Measurements from ENCODE around the gene CCT6A. TPM values are rescaled to one million over a fixed set of nuclear protein-coding genes. Genes with fewer than 3 reads are reported as not detected.
"Not testable (repeated sequence)": the region's sequence is repeated elsewhere in the genome, so short reads cannot be mapped to it uniquely, and the experiment has no call there.

The CCT6A gene
- total RNA-seq, 1 donor from 2014 or later: 236 TPM

DNA sequence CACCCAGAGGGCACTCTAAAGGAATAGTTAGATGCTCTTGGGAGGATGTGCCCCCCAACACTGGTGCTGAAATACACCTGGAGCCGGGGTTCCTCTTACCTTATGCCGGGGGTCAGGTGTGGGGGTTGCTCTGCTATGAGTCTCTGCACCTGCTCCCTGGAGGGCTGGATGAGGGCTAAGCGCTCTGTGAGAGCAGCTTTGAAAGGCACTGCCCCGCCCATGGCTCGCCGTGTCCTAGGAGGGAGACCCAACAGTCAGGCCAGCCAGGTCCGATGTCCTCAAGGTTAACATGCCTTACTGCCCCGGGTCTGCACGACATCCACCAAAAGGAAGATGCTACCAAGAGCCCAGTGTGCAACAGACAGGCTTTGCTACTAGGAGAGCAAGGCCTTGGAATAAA is 32.1 kb upstream of the CCT6A start:
- no peaks in the 10 kb centered on the region for H3K36me3 ChIP-seq (ENCODE audit: control insufficient read depth, insufficient read depth, low read length)

DNA sequence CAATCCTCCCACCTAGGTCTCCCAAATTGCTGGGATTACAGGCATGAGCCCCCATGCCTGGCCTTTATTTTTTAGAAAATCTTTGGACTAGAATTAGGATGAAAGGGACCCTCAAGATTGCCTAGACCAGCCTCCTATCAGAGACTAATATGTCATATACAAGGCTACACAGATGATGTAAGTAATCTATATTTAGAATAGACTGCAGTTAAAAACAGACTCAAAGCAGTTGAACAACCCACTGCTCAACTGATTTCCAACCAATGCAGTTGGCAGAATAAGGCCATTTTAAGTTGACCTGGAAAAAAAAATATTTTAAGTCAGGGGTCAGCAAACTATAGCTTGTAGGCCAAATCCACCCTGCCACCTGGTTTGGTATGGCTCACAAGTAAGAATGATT is 28.1 kb upstream of the CCT6A start:
- Histone ChIP-seq H3K36me3 (ENCODE audit: control insufficient read depth, insufficient read depth, low read length) (no peaks in the 10 kb centered on the region), H3K4me3 (ENCODE audit: low read depth, low read length) (no peak overlapping the region), H3K27me3 (ENCODE audit: control insufficient read depth, insufficient read depth, low read length) (no peaks in the 10 kb centered on the region)
- DNase-seq (ENCODE audit: low read depth): no peak
- TF ChIP-seq, protein P1, sequence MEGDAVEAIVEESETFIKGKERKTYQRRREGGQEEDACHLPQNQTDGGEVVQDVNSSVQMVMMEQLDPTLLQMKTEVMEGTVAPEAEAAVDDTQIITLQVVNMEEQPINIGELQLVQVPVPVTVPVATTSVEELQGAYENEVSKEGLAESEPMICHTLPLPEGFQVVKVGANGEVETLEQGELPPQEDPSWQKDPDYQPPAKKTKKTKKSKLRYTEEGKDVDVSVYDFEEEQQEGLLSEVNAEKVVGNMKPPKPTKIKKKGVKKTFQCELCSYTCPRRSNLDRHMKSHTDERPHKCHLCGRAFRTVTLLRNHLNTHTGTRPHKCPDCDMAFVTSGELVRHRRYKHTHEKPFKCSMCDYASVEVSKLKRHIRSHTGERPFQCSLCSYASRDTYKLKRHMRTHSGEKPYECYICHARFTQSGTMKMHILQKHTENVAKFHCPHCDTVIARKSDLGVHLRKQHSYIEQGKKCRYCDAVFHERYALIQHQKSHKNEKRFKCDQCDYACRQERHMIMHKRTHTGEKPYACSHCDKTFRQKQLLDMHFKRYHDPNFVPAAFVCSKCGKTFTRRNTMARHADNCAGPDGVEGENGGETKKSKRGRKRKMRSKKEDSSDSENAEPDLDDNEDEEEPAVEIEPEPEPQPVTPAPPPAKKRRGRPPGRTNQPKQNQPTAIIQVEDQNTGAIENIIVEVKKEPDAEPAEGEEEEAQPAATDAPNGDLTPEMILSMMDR (IDR thresholded peaks at IDR 0.05; ENCODE audit: insufficient read depth, low read length, poor library complexity, severe bottlenecking): no peak

More for the DNA sequence above, 32.1 kb upstream of the CCT6A start:
- Histone ChIP-seq H3K27me3 (ENCODE audit: control insufficient read depth, insufficient read depth, low read length) (no peaks in the 10 kb centered on the region), H3K4me3 (ENCODE audit: low read depth, low read length) (no peak overlapping the region)
- DNase-seq (ENCODE audit: low read depth): no peak
- TF ChIP-seq, protein P1 (IDR thresholded peaks at IDR 0.05; ENCODE audit: insufficient read depth, low read length, poor library complexity, severe bottlenecking): no peak

DNA sequence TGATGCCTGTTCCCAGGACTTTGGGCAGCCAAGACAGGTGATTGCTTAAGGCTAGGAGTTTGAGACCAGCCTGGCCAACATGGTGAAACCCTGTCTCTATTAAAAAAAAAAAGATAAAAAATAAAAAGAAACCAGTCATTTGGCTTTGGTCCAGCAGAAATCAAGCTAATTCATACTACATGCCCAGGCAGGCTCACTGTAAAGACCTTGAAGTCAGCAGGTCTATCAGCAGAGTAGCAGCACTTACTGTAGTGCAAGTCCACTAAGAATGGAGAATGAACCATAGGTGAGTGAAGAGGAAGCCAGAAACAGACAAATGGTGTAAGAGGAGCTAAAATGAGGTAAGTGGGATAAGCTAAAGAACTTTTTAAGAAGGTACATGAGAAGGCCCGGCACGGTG is 25.0 kb upstream of the CCT6A start:
- Histone ChIP-seq H3K36me3 (ENCODE audit: control insufficient read depth, insufficient read depth, low read length) (no peaks in the 10 kb centered on the region), H3K4me3 (ENCODE audit: low read depth, low read length) (no peak overlapping the region), H3K27me3 (ENCODE audit: control insufficient read depth, insufficient read depth, low read length) (no peaks in the 10 kb centered on the region)
- DNase-seq (ENCODE audit: low read depth): no peak
- TF ChIP-seq, protein P1 (IDR thresholded peaks at IDR 0.05; ENCODE audit: insufficient read depth, low read length, poor library complexity, severe bottlenecking): no peak

GRCh38 chr7:56028942-56029630 is 22.5 kb upstream of the CCT6A start:
- no peak overlapping the region for H3K4me3 ChIP-seq (ENCODE audit: low read depth, low read length)
- no peaks in the 10 kb centered on the region for H3K36me3 ChIP-seq (ENCODE audit: control insufficient read depth, insufficient read depth, low read length)
- DNase-seq (ENCODE audit: low read depth): no peak
- TF ChIP-seq, protein P1 (IDR thresholded peaks at IDR 0.05; ENCODE audit: insufficient read depth, low read length, poor library complexity, severe bottlenecking): no peak
- H3K27me3 ChIP-seq (ENCODE audit: control insufficient read depth, insufficient read depth, low read length): no peaks in the 10 kb centered on the region

- DNase-seq (ENCODE audit: low read depth): no peak
- Histone ChIP-seq H3K4me3 (ENCODE audit: low read depth, low read length) (no peak overlapping the region), H3K36me3 (ENCODE audit: control insufficient read depth, insufficient read depth, low read length) (no peaks in the 10 kb centered on the region), H3K27me3 (ENCODE audit: control insufficient read depth, insufficient read depth, low read length) (no peaks in the 10 kb centered on the region)
- TF ChIP-seq, protein P1 (IDR thresholded peaks at IDR 0.05; ENCODE audit: insufficient read depth, low read length, poor library complexity, severe bottlenecking): no peak
These were observed 21.2 kb upstream of the CCT6A start for GRCh38 chr7:56030340-56030739.

DNA sequence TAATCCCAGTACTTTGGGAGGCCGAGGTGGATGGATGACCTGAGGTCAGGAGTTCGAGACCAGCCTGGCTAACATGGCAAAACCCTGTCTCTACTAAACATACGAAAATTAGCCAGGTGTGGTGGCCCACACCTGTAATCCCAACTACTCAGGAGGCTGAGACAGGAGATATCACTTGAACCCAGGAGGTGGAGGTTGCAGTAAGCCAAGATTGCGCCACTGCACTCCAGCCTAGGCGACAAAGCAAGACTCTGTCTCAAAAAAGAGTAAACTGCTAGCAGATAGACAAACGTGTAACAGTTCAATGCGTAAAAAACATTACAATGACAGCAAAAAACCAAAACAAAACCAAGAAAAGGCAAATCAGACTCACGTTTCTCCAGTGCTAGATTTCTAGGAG is 20.0 kb upstream of the CCT6A start:
- not testable (repeated sequence) for H3K36me3 ChIP-seq (ENCODE audit: control insufficient read depth, insufficient read depth, low read length); DNase-seq (ENCODE audit: low read depth)

DNA sequence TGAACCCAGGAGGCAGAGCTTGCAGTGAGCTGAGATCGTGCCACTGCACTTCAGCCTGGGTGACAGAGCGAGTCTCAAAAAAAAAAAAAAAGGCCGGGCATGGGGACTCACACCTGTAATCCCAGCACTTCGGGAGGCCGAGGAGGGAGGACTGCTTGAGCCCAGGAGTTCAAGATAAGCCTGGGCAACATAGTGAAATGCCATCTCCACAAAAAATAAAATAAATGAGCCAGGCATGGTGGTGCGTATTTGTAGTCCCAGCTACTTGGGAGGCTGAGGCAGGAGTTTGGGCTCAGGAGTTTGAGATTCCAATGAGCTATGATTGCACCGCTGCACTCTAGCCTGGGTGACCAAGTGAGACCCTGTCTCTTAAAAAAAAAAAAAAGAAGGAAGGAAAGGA is 19.0 kb upstream of the CCT6A start:
- not testable (repeated sequence) for H3K4me3 ChIP-seq (ENCODE audit: low read depth, low read length); H3K36me3 ChIP-seq (ENCODE audit: control insufficient read depth, insufficient read depth, low read length); H3K27me3 ChIP-seq (ENCODE audit: control insufficient read depth, insufficient read depth, low read length); DNase-seq (ENCODE audit: low read depth)

More for the DNA sequence above, 20.0 kb upstream of the CCT6A start:
- H3K27me3 ChIP-seq (ENCODE audit: control insufficient read depth, insufficient read depth, low read length); H3K4me3 ChIP-seq (ENCODE audit: low read depth, low read length): not testable (repeated sequence)
